AG10803 (cell line): ENCODE data around the gene KCNG2.

Experiments
- DNase-seq: peaks from one replicate; pipeline ENCODE4 v3.0.0; 2010; ENCODE audit warnings: low read depth
- H3K4me3 ChIP-seq: 2 replicates; pipeline ENCODE4 v1.5.1; 2011; ENCODE audit warnings: mild to moderate bottlenecking, low read length, control low read depth
- TF ChIP-seq, protein P1 (sequence below): conservative IDR thresholded peaks from 2 replicates; pipeline ENCODE4 v1.5.1; 2011; ENCODE audit warnings: mild to moderate bottlenecking, low read length, control low read depth, inconsistent platforms

KCNG2 gene

DNA sequence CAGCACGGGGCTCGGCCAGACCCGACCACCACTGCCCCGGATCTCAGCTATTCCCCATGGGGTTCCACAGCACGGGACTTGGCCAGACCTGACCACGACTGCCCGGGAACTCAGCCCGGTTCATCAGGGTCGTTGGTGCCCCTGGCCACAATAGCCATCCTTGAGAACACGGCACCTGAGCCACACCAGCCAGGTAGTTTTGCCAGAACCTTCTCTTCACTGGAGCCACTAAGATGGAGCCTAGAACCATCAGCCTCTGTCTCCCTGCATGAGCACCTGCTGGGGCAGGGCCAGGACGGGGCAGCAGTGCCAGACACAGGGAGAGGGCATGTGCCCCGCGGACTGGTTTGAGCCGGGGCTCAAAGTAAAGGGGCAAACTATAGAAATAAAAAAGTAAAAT lies 11.4 kb upstream of the KCNG2 start:
- TF ChIP-seq, protein P1, sequence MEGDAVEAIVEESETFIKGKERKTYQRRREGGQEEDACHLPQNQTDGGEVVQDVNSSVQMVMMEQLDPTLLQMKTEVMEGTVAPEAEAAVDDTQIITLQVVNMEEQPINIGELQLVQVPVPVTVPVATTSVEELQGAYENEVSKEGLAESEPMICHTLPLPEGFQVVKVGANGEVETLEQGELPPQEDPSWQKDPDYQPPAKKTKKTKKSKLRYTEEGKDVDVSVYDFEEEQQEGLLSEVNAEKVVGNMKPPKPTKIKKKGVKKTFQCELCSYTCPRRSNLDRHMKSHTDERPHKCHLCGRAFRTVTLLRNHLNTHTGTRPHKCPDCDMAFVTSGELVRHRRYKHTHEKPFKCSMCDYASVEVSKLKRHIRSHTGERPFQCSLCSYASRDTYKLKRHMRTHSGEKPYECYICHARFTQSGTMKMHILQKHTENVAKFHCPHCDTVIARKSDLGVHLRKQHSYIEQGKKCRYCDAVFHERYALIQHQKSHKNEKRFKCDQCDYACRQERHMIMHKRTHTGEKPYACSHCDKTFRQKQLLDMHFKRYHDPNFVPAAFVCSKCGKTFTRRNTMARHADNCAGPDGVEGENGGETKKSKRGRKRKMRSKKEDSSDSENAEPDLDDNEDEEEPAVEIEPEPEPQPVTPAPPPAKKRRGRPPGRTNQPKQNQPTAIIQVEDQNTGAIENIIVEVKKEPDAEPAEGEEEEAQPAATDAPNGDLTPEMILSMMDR, result no peak
- no peak overlapping the region for H3K4me3 ChIP-seq
- no peak for DNase-seq

DNA sequence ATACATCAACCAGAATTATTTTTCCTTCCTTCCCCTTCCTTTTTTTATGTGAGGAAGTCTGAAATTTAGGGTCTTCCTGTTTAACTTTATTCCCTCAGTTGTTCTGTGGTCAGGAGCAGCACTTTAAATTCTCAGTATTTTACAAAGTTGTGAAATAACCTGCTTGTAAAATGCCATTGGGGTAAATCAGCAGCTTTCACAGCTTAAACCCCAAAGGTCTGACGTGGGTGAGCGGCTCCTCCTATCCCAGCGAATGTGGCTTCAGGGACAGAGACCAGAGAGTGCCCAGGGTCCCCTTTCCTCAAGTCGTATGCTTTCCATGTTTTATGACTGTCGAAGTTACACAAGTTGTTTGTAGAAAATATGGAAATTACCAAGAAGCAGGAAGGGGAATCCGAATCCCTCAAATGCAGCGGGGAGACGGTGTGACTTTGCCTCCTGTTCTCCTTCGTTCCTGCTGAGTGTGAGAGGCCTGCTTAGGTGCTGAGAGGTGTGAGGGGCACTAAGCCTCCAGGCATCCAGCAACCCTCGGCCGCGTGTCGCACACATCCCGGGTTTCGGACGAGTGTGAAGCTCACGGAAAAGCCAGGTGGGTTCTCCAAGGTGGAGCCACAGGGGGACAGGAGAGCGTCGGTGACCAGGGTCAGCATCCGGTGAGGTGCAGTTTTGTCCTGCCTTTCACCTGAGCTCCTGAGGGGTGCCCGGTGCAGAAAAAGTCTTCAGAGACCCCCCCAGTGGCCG lies 10.8 kb upstream of the KCNG2 start:
- H3K4me3 ChIP-seq, result no peak overlapping the region
- TF ChIP-seq, protein P1, result no peak
- peak; percentile 81 for DNase-seq

DNA sequence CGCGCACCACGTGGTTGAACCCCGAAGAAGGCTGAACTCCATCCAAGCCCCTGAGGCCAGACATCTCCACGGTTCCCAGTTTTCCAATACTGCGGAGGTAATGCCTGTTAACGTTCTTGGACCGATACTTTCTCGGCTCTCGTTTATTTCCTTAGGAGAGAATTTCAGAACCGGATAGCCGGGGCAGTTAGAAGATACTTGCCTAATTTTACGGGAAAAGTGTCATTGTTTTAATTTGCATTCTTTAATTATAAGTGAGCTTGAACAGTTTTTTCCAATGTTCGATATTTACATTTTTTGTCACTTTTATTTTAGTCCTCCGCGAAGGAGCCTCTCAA lies 10.2 kb upstream of the KCNG2 start:
- DNase-seq, result no peak
- H3K4me3 ChIP-seq, result no peak overlapping the region
- TF ChIP-seq, protein P1, result no peak

- H3K4me3 ChIP-seq, result peak overlapping the region; percentile 12
- TF ChIP-seq, protein P1, result no peak
- no peak for DNase-seq
Measured at GRCh38 chr18:79787865-79788733, 9.6 kb upstream of the KCNG2 start.

GRCh38 chr18:79788734-79789085 lies 9.0 kb upstream of the KCNG2 start:
- TF ChIP-seq, protein P1, result no peak
- H3K4me3 ChIP-seq, result no peak overlapping the region
- DNase-seq, result no peak

DNA sequence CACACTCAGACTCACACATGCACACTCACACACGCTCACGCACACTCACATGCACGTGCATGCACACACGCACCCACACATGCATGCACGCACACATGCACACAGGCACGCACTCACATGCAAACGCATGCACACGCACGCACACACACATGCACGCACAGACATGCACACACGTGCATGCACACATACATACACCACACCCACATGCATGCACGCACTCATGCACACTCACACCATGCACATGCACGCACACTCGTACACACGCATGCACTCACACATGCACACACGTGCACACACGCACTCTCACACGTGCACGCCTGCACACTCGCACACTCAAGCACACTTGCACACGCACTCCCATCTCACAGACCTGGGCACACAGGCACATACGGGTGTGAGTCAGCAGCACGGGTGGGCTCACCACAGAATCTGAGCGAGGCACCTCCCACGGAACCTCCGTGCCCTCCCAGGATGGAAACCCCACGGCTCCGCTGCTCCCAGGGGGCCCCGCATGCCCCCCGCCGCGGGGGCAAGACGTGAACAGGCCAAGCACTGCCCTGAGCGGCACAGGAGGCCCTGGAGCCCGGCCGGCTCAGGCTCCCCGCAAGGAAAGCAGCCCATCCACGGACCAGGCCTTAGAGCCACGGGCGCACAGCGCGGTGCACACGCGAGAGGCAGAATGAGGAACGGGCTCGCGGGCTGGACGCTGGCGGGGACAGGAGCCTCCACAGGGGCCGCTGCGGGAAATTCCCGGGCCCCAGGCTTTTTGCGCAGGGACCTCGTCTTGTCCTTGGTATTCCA lies 8.4 kb upstream of the KCNG2 start:
- DNase-seq, result no peak
- TF ChIP-seq, protein P1, result no peak
- H3K4me3 ChIP-seq, result no peak overlapping the region
